Measurements from ENCODE around the gene OGDH. TPM values are rescaled to one million over a fixed set of nuclear protein-coding genes. Genes with fewer than 3 reads are reported as not detected.
A peak's percentile ranks its signal among the peaks of the same experiment; 100 is the strongest.

OGDH gene
- total and polyA plus RNA-seq, 10 of the 15 experiments (the other 5 are each of a cell fraction or from before 2014, with no cell fraction given) = 4.1 to 103 (median 48.4) TPM

- TF ChIP-seq SKIL (IDR thresholded peaks at IDR 0.05; ENCODE audit: low read depth, poor library complexity, severe bottlenecking) (peak; percentile 70), ZNF687 (IDR thresholded peaks at IDR 0.05) (peak; percentile 64), NFYB (IDR thresholded peaks at IDR 0.05; ENCODE audit: insufficient read depth, low read depth, low read length) (no peak), STAT3 (IDR thresholded peaks at IDR 0.05; ENCODE audit: low read depth, low read length) (0 out of 2 replicates have a peak, but pooled peaks have one; percentile 61), EZH2 (IDR thresholded peaks at IDR 0.05; ENCODE audit: borderline replicate concordance, control insufficient read depth, low read depth, low read length) (no peak), IKZF1 (conservative IDR thresholded peaks at IDR 0.05) (peak; percentile 92), FOS (IDR thresholded peaks at IDR 0.05; ENCODE audit: borderline replicate concordance, extremely low read depth, insufficient read length) (no peak), ZNF592 (IDR thresholded peaks at IDR 0.05) (0 out of 2 replicates have a peak, but pooled peaks have one; percentile 46), PBX3 (IDR thresholded peaks at IDR 0.05; ENCODE audit: insufficient replicate concordance, low read depth, low read length) (peak; percentile 52), E2F4 (IDR thresholded peaks at IDR 0.05; ENCODE audit: low read depth, low read length) (no peak), KDM1A (IDR thresholded peaks at IDR 0.05; ENCODE audit: borderline replicate concordance) (no peak), NR2C2 (IDR thresholded peaks at IDR 0.05; ENCODE audit: borderline replicate concordance, control insufficient read depth, insufficient read length, low read depth) (no peak), BACH1 (IDR thresholded peaks at IDR 0.05; ENCODE audit: borderline replicate concordance) (peak; percentile 33; the same call in 1 of the 2 replicates), SMARCA5 (IDR thresholded peaks at IDR 0.05) (no peak)
Observed at GRCh38 chr7:44638611-44639557, 32.5 kb downstream of the OGDH start (continued).
